ENCODE measurements around the gene GET4.
A peak's percentile ranks its signal among the peaks of the same experiment; 100 is the strongest.
"Not testable (repeated sequence)": the region's sequence is repeated elsewhere in the genome, so short reads cannot be mapped to it uniquely, and the experiment has no call there.

GET4 gene

DNA sequence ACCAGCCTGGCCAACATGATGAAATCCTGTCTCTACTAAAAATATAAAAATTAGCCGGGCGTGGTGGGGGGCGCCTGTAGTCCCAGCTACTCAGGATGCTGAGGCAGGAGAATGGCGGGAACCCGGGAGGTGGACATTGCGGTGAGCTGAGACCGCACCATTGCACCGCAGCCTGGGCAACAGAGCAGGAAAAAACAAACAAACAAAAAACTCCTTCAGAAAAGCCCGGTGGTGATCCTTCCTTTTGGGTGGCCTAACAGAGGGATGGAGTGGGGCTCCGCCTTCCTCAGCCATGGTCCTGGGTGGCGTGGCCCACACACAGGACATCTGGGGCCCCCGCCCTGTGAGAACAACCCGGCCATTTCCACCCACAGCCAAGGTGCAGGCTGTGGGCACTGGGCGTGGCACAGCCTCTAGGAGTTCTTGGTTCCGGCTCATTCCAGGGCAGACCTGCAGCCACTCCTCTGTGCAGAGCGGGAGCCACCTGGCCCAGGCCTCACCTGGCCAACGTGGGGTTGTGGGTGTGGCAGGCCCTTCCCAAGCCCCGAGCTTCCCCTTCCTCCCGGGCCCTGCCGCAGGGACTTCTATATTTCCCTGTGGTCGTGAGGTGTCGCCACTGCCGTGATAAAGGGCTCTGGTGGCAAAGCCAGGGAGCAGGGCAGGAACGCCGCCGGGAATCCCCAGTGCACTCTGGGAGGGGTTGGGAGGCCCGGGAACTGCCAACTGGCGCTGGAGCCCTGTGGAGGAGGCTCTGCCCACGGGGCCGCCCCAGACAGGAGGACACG, 37.6 kb downstream of the GET4 start:
- DNase-seq, result peak in 36 of 58 donors; percentile 26 to 87 (median 62)

- DNase-seq, result no peak
Measured at GRCh38 chr7:914521-915194, 38.3 kb downstream of the GET4 start.

GRCh38 chr7:915291-916218, 39.2 kb downstream of the GET4 start:
- no peak for DNase-seq

DNA sequence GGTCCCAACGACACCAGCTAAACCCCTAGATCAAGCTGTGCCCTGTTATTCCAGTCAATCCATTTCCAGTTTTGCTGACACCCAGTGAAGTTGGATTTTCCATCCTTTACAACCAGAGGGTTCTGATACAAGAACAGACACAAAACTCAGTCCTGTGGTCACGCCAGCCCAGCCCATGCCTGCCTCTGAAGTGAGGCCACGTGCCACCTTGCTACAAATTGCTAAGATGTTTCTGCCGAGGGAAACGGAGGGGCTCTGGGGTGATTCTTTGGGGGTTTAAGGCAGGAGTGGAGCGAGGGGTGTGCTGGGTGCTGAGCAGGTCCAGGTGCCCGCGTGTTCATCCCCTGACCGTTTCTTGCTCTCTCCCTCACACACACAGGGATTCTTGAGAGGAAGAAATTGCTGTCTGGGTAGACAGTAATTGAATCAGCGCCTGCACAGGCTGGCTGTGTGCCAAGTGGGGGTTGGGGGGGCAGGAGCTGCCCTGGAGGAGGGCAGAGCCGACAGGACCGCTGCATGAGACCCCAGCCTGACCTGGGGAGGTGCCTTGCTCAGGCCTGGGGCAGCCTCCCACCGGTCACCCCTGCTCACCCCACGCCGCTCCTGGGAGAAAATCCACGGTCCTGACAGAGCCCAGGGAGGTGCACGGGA, 40.1 kb downstream of the GET4 start:
- DNase-seq, result peak in 2 of 58 donors; percentile 27 to 48

DNA sequence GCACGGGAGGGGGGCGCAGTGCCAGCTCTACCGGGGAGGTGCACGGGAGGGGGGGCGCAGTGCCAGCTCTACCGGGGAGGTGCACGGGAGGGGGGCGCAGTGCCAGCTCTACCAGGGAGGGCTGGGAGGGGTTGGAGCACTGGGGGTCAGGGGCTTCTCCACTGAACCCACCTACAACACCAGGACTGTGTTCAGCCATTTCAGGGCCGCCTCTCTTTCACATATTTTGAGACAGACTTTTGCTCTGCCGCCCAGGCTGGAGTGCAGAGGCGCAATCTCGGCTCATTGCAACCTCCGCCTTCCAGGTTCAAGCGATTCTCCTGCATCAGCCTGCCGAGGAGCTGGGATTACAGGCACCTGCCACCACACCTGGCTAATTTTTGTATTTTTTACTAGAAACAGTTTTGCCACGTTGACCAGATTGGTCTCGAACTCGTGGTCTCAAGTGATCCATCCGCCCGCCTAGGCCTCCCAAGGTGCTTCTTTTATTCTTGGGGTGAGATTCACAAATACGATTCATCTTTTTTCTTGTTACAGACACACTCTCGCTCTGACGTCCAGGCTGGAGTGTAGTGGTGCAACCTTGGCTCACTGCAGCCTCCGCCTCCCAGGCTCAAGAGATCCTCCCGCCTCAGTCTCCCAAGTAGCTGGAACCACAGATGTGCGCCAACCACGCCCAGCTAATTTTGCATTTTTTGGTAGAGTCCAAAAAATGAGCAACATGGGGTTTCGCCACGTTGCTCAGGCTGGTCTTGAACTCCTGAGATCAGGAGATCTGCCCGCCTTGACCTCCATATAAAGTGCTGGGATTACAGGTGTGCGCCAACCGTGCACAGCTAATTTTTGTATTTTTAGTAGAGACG, 41.1 kb downstream of the GET4 start:
- no peak for DNase-seq

DNA sequence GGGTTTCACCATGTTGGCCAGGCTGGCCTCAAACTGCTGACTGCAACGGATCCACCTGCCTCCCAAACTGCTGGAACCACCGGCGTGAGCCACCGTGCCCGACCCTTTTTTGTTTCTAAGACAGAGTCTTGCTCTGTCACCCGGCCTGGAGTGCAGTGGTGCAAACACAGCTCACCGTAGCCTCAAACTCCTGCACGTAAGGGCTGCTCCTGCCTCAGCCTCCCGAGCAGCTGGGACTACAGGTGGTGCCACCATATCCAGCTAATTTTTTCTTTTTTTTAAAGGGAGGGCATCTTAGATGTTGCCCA, 41.7 kb downstream of the GET4 start:
- DNase-seq, result no peak

DNA sequence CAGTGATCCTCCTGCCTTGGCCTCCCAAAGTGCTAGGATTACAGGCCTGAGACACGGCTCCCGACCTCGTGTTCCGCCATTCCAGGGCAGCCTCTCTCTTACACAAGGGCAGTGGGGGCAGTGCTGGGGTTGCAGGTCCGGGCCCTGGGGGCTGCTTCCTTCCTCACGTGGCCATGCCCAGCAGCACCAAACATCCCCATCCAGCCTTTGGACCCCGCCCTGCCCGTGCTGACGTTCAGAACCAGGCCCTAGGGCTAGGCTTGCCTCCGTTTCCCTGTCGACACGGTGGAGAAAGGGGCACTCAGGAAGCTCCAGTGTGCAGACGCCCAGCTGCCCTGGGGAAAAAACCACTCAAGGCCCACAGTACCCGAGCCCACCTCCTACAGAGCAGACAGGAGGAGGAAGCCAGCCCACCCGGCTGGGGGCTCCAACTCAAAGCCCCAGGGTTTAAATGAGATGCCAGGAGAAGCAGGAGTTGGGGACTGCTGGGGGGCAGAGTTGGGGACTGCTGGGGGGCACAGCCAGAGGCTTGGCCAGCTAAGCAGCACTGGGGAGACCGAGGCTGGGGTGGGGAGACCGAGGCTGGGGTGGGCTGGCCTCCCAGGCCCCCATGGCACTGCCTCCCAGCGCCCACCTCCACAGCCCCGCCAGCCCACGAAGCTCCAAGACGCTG, 42.2 kb downstream of the GET4 start:
- no peak for DNase-seq

DNA sequence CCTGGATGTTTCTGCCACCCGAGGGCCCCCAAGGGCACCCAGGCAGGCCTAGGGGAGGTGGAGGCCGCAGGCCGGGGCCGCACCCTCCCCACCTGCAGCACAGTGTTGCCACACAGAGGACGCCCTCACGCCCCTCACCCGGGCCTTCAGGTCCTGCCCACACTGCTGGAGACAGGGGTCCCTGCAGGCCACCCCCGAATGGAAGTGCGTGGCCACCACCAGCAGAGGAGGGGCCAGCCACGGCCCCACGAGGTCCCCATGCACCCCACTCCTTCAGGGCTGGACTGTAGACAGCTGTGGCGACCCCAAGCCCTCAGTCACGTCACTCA, 42.7 kb downstream of the GET4 start:
- DNase-seq, result no peak

GRCh38 chr7:919924-920341, 43.6 kb downstream of the GET4 start:
- DNase-seq, result peak in 1 of 58 donors; percentile 35

DNA sequence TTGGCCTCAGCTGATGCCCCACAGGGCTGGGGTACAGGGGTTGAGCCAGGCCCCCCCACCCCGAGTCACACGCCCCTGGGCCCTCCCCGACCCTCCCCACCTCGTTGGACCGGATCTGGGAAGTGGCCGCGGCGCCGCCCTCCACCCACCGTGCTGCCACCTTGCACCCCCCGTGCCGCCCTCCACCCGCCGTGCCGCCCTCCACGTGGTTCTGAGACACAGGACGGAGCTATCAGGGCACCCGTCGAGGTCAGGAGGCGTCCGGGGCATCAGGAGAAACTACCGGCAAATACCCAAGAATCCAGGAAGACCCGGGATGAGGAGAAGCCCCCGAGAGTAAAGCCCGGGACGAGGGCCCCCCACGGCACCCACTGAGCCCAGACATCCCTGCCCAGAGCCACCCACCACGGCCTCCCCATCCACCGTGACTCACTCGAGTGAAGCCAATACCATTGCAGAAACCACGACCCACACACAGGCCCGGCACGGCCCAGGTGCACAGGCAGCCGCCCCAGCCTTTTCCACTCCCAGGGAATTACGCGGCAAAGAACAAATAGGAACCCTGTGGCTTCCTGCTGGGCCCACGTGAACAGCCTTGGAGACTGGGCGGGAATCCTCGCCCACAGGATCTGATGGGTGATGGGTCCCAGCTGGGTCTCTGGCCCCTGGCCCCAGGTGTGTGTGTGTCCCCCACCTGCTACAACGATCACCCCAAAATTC, 44.2 kb downstream of the GET4 start:
- DNase-seq, result peak in 2 of 58 donors; percentile 41 to 43

- no peak for DNase-seq
Measured at GRCh38 chr7:921071-921461, 44.7 kb downstream of the GET4 start.

DNA sequence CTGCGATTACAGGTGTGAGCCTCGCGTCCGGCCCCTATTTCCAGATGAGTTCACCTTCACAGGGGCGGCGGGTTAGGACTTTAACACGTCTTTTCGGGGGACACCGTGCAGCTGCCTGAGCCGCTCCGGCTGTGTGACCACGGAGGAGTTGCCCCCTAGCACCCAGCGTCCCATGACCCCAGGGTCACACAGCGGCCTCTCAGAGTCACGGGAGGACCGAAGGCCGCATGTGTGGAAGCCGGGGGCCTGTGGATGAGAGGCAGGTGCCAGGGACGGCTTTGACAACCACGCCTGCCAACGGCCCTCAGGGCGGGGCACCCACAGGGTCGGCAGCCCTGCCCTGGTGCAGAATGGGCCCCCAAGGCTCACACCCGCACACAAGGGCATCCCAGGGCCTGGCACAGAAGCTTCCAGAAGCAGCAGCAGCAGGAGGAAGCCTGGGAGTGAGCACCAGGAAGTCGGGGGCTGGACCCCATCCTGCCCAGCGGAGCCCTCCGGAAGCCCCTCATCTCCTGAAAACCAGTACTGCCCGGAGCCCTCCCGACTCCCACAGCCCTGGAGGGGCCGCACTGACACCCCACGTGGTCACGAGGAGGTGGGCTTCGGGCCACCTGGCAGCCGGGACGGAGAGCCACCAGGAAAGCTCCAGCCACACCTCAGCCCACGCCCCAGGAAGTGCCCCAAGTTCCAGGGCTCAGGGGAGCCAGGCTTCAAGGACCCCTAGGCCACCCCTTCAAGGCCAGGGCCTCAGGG, 45.4 kb downstream of the GET4 start:
- no peak for DNase-seq

- no peak for DNase-seq
Measured at GRCh38 chr7:922334-923107, 46.2 kb downstream of the GET4 start.

GRCh38 chr7:923108-924041, 47.0 kb downstream of the GET4 start:
- DNase-seq, result peak in 5 of 58 donors; percentile 20 to 46 (median 27)

DNA sequence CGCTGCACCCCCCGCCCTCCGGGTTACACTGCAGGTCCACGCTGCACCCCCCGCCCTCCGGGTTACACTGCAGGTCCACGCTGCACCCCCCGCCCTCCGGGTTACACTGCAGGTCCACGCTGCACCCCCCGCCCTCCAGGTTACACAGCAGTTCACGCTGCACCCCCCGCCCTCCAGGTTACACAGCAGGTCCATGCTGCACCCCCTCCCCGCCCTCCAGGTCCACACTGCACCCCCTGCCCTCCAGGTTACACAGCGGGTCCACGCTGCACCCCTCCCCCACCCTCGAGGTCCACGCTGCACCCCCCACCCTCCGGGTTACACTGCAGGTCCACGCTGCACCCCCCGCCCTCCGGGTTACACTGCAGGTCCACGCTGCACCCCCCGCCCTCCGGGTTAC, 47.7 kb downstream of the GET4 start:
- DNase-seq, result not testable (repeated sequence)

DNA sequence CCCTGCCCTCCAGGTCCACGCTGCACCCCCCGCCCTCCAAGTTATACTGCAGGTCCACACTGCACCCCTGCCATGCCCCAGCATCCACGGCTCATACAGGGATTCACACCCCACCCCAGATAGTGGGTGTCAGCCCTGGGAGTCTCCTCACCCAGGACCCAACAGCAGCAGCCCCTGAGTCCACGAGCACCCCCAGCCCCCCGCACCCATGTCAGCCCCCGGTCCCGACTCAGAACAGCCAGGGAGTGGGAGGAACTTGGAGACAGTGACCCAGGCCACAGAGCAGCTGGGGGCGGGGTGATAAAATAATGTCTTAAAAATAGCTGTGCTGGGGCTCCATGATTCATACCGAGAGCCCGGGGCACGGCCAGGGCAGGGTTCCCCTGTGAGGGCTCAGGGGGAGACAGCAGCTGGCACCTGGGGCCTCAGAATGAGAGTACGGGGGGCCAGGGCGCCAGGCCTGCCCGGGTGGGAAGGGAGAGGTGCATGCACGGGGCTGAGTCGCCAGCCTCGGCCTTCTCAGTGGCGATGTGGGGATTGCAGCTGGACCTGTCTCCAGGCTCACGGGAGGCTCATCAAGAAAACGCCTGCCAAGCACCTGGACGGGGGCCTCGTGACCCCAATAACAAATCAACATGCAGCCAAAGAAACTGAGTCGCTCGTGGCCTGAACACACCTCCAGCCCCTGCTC, 48.3 kb downstream of the GET4 start:
- DNase-seq, result no peak

Data from anterior cingulate cortex (tissue), 58 donors.